Type B pancreatic cell (in vitro differentiated cells): Measurements from ENCODE around the gene TBC1D19. TPM values are rescaled to one million over a fixed set of nuclear protein-coding genes. Genes with fewer than 3 reads are reported as not detected.
A peak's percentile ranks its signal among the peaks of the same experiment; 100 is the strongest.
"Not testable (repeated sequence)": the region's sequence is repeated elsewhere in the genome, so short reads cannot be mapped to it uniquely, and the experiment has no call there.

Source experiments
- DNase-seq: peaks from one replicate; pipeline ENCODE4 v3.0.0; 2021; ENCODE audit warnings: mixed read lengths; ENCODE audit not compliant: unreplicated experiment; ENCODE audit errors: extremely low spot score
- H3K27ac Mint-ChIP-seq: 2 replicates; pipeline ENCODE4 v1.8.0; 2021; ENCODE audit warnings: mild to moderate bottlenecking, mixed read lengths
- H3K27me3 Mint-ChIP-seq: 2 replicates; pipeline ENCODE4 v1.8.0; 2021; ENCODE audit warnings: mixed read lengths
- H3K36me3 Mint-ChIP-seq: 2 replicates; pipeline ENCODE4 v1.8.0; 2021; ENCODE audit warnings: mixed read lengths
- H3K4me1 Mint-ChIP-seq: one replicate; pipeline ENCODE4 v1.8.0; 2021; ENCODE audit warnings: mixed read lengths; ENCODE audit not compliant: unreplicated experiment
- H3K4me3 Mint-ChIP-seq: 2 replicates; pipeline ENCODE4 v1.8.0; 2021; ENCODE audit warnings: mild to moderate bottlenecking, mixed read lengths
- H3K9me3 Mint-ChIP-seq: 2 replicates; pipeline ENCODE4 v1.8.0; 2021; ENCODE audit warnings: mixed read lengths
- total RNA-seq: library from RNA; stranded (reverse); gene quantifications from 2 replicates; pipeline ENCODE4 v1.2.1, GENCODE V29; 2021; ENCODE audit warnings: low replicate concordance
- TF ChIP-seq, protein P1 (sequence below): fragments of 200-600 bp; sonication (generic); conservative IDR thresholded peaks from 2 replicates; pipeline ENCODE4 v1.5.0; 2021; ENCODE audit warnings: antibody characterized with exemption, mild to moderate bottlenecking

TBC1D19 gene
- total RNA-seq, 1 donor from 2014 or later: 11.8 TPM

GRCh38 chr4:26574563-26574962, 9.3 kb upstream of the TBC1D19 start:
- no peak for DNase-seq

DNA sequence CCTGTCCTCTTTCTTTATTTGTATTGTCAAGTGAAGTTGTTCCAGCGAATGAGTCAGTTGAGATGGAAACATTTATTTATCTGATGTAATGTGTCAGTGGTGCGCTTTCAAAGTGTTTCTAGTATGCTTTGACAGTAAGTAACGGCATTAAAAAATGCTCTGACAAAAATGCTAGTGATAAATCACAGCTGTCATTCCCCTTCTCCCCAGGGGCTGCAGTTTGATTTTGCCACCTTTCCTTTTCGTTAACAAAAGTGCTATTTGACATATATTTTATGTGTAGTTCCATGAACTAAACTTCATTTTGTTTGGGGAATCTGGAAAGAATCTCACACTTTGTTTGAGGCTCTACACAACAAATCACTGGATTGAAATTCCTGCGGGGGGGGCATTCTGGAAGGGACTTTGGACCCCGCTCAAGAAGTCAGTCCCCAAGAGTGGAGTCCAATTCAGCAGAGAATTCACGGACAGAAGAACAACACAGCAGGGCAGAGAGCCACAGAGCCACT, 7.6 kb upstream of the TBC1D19 start:
- no peak for DNase-seq
- Mint-ChIP-seq H3K9me3 (no peaks in the 10 kb centered on the region), H3K4me1 (peaks cover 8% of the 10 kb centered on the region), H3K36me3 (no peaks in the 10 kb centered on the region), H3K27ac (no peak overlapping the region), H3K4me3 (no peak overlapping the region), H3K27me3 (peaks cover 9% of the 10 kb centered on the region)
- TF ChIP-seq, protein P1, sequence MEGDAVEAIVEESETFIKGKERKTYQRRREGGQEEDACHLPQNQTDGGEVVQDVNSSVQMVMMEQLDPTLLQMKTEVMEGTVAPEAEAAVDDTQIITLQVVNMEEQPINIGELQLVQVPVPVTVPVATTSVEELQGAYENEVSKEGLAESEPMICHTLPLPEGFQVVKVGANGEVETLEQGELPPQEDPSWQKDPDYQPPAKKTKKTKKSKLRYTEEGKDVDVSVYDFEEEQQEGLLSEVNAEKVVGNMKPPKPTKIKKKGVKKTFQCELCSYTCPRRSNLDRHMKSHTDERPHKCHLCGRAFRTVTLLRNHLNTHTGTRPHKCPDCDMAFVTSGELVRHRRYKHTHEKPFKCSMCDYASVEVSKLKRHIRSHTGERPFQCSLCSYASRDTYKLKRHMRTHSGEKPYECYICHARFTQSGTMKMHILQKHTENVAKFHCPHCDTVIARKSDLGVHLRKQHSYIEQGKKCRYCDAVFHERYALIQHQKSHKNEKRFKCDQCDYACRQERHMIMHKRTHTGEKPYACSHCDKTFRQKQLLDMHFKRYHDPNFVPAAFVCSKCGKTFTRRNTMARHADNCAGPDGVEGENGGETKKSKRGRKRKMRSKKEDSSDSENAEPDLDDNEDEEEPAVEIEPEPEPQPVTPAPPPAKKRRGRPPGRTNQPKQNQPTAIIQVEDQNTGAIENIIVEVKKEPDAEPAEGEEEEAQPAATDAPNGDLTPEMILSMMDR: no peak

More at GRCh38 chr4:26574563-26574962, 9.3 kb upstream of the TBC1D19 start:
- peaks cover 5% of the 10 kb centered on the region for H3K27me3 Mint-ChIP-seq
- no peak overlapping the region for H3K4me3 Mint-ChIP-seq
- H3K36me3 Mint-ChIP-seq: no peaks in the 10 kb centered on the region
- H3K27ac Mint-ChIP-seq: no peak overlapping the region
- TF ChIP-seq, protein P1: no peak
- no peaks in the 10 kb centered on the region for H3K9me3 Mint-ChIP-seq
- H3K4me1 Mint-ChIP-seq: peaks cover 8% of the 10 kb centered on the region

DNA sequence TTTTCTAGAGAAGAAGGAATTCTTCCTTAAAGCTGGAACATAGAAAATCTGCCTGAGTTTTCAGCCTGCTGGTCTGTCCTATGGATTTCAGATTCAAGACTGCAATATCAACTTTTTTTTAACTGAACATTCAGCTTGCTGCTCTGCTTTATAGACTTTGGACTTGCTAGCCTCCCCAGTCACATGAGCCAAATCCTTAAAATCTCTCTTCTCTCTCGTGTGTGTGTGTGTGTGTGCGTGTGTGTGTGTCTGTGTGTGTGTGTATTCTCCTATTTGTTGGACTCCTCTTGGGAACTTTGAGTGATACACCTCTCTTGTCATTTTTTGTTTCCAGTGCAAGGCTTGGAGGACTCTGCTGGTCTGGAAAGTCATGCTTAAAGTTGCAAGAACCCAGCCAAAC, 6.8 kb upstream of the TBC1D19 start:
- H3K27me3 Mint-ChIP-seq: peaks cover 9% of the 10 kb centered on the region
- no peaks in the 10 kb centered on the region for H3K9me3 Mint-ChIP-seq
- DNase-seq: no peak
- no peak overlapping the region for H3K27ac Mint-ChIP-seq
- no peak overlapping the region for H3K4me3 Mint-ChIP-seq
- TF ChIP-seq, protein P1: no peak
- peaks cover 8% of the 10 kb centered on the region for H3K4me1 Mint-ChIP-seq
- H3K36me3 Mint-ChIP-seq: no peaks in the 10 kb centered on the region

DNA sequence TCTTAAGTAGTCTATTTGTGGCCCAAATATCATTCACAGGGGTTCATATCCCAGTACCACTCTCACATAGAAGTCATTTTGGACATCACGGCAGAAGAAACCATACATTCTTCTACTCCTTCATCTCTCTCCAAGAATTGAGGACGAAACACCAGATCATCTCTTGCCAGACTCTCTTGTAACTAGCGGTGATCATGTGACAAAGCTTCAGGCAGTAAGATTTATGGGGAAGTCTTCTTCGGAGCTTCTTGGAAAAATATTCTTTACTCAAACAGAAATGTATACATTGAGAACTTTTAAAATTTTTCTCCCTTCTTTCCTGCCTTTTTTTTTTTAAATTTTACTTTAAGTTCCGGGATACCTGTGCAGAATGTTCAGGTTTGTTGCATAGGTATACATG, 4.7 kb upstream of the TBC1D19 start:
- H3K27me3 Mint-ChIP-seq: peaks cover 9% of the 10 kb centered on the region
- TF ChIP-seq, protein P1: no peak
- DNase-seq: no peak

GRCh38 chr4:26581341-26581740, 2.5 kb upstream of the TBC1D19 start:
- not testable (repeated sequence) for DNase-seq, H3K4me3 Mint-ChIP-seq, H3K4me1 Mint-ChIP-seq, H3K27ac Mint-ChIP-seq, H3K36me3 Mint-ChIP-seq, H3K9me3 Mint-ChIP-seq, H3K27me3 Mint-ChIP-seq

More for the DNA sequence above, 4.7 kb upstream of the TBC1D19 start:
- no peaks in the 10 kb centered on the region for H3K9me3 Mint-ChIP-seq
- no peaks in the 10 kb centered on the region for H3K36me3 Mint-ChIP-seq
- no peaks in the 10 kb centered on the region for H3K4me1 Mint-ChIP-seq
- H3K27ac Mint-ChIP-seq: no peak overlapping the region
- H3K4me3 Mint-ChIP-seq: no peak overlapping the region

DNA sequence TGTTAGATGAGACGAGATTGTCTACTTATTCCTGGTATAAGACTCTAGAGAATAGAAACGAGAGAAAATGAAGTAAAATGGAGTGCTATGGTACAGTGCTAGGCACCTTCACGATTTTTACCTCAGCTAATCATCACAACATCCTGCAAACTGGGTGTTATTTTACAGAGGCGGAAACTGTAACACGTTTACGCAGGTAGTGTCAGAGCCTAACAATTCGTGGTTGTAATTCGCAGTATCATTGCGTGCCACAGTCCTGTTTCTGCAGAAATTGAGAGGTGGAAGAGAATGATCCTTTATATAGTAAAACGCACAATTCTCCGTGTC, 383 bp upstream of the TBC1D19 start:
- peaks cover 4% of the 10 kb centered on the region for H3K27me3 Mint-ChIP-seq
- H3K9me3 Mint-ChIP-seq: no peaks in the 10 kb centered on the region
- H3K36me3 Mint-ChIP-seq: peaks cover 7% of the 10 kb centered on the region

More for the DNA sequence above, 383 bp upstream of the TBC1D19 start:
- peaks cover 6% of the 10 kb centered on the region for H3K4me1 Mint-ChIP-seq
- no peak for DNase-seq
- TF ChIP-seq, protein P1: peak; percentile 22
- peak overlapping the region; percentile 96 for H3K4me3 Mint-ChIP-seq
- peak overlapping the region; percentile 80 for H3K27ac Mint-ChIP-seq
